Lower leg skin (tissue), 3 donors: ENCODE data around the gene DDX10.

Source experiments
- POLR2A ChIP-seq, 2 donors: fragments of 450-650 bp; IDR thresholded peaks; one replicate each; pipeline ENCODE4 v1.6.1; 2016 to 2017; ENCODE audit warnings: antibody characterized with exemption in 2 of 2, mild to moderate bottlenecking in 1 of 2, moderate library complexity in 1 of 2
- TF ChIP-seq, protein P1 (sequence below), 3 donors: fragments of 450-650 bp; IDR thresholded peaks; one replicate each; pipeline ENCODE4 v1.5.1; 2016; ENCODE audit warnings: antibody characterized with exemption in 3 of 3, mild to moderate bottlenecking in 3 of 3, moderate library complexity in 2 of 3

DNA sequence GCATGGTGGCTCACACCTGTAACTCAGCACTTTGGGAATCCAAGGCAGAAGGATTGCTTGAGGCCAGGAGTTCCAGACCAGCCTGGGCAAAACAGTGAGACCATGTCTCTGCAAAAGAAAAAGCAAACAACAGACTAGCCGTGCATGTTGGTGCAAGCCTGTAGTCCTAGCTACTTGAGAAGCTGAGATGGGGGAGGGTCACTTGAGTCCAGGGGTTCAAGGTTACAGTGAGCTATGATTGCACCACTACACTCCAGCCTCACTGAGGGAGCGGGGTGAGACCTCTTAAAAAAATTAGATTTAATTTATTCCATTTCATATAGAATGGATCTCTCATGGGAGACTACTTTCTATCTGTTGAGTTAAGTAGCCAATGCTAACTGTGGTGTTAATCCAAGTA is 50.4 kb downstream of the DDX10 start:
- TF ChIP-seq, protein P1, sequence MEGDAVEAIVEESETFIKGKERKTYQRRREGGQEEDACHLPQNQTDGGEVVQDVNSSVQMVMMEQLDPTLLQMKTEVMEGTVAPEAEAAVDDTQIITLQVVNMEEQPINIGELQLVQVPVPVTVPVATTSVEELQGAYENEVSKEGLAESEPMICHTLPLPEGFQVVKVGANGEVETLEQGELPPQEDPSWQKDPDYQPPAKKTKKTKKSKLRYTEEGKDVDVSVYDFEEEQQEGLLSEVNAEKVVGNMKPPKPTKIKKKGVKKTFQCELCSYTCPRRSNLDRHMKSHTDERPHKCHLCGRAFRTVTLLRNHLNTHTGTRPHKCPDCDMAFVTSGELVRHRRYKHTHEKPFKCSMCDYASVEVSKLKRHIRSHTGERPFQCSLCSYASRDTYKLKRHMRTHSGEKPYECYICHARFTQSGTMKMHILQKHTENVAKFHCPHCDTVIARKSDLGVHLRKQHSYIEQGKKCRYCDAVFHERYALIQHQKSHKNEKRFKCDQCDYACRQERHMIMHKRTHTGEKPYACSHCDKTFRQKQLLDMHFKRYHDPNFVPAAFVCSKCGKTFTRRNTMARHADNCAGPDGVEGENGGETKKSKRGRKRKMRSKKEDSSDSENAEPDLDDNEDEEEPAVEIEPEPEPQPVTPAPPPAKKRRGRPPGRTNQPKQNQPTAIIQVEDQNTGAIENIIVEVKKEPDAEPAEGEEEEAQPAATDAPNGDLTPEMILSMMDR (IDR thresholded peaks at IDR 0.05): no peak
- TF ChIP-seq POLR2A (IDR thresholded peaks at IDR 0.05): no peak
